Measurements from ENCODE around the gene CRADD. TPM values are rescaled to one million over a fixed set of nuclear protein-coding genes. Genes with fewer than 3 reads are reported as not detected.

The CRADD gene
- total and polyA plus RNA-seq, 2 donors (not counting 1 experiment from before 2014, with no cell fraction given) = 5.8 to 15.1 TPM

GRCh38 chr12:93831374-93831773, 154.2 kb downstream of the CRADD start:
- Histone ChIP-seq H3K4me3 (ENCODE audit: control extremely low read depth in 1 of 5, extremely low read depth in 1 of 5, insufficient read depth in 1 of 5, low read depth in 2 of 5, low read length in 4 of 5) (no peak overlapping the region), H2AFZ (ENCODE audit: insufficient read depth, low read depth, low read length, poor library complexity, severe bottlenecking) (no peak overlapping the region), H3K9ac (ENCODE audit: low read length) (no peak overlapping the region), H3K4me1 (ENCODE audit: control insufficient read depth in 2 of 2, insufficient read depth in 2 of 2, low read length in 2 of 2) (no peaks in the 10 kb centered on the region), H3K27ac (ENCODE audit: low read length in 2 of 2) (no peak overlapping the region), H3K79me2 (ENCODE audit: control insufficient read depth, insufficient read depth, low read length) (no peaks in the 10 kb centered on the region), H3K4me2 (replicated peaks; ENCODE audit: low read depth, low read length, poor library complexity, severe bottlenecking) (no peak overlapping the region), H4K20me1 (ENCODE audit: control insufficient read depth, insufficient read depth, low read length, poor library complexity, severe bottlenecking) (no peaks in the 10 kb centered on the region), H3K36me3 (replicated peaks in 1 of 2; ENCODE audit: control extremely low read depth in 1 of 2, control insufficient read depth in 1 of 2, extremely low read depth in 1 of 2, insufficient read depth in 2 of 2, low read length in 1 of 2) (no peaks in the 10 kb centered on the region), H3K9me3 (ENCODE audit: control extremely low read depth in 1 of 3, control insufficient read depth in 2 of 3, insufficient read depth in 1 of 3, low read length in 2 of 3) (no peaks in the 10 kb centered on the region), H3K27me3 (replicated peaks in 1 of 4; ENCODE audit: control extremely low read depth in 1 of 4, control insufficient read depth in 3 of 4, insufficient read depth in 4 of 4, low read length in 3 of 4) (no peaks in the 10 kb centered on the region)
- ChIA-PET POLR2A (no interaction called here), CTCF (no interaction called here)
- Mint-ChIP-seq H3K4me1 (peaks cover 2% of the 10 kb centered on the region), H3K4me3 (no peak overlapping the region), H3K27me3 (no peaks in the 10 kb centered on the region), H3K27ac (no peak overlapping the region), H3K9me3 (ENCODE audit: insufficient read depth) (no peaks in the 10 kb centered on the region)
- no peak for ATAC-seq (ENCODE audit: low read depth)
- intact Hi-C loops (cut with micrococcal nuclease) = no loop called here
- 100% methylated on average over 5 of the region's 5 CpGs for WGBS (ENCODE audit: insufficient coverage)
- no peak for DNase-seq
- no peak for TF ChIP-seq CTCF (IDR thresholded peaks at IDR 0.05)

GRCh38 chr12:93832131-93832530, 155.0 kb downstream of the CRADD start:
- H2AFZ ChIP-seq (ENCODE audit: insufficient read depth, low read depth, low read length, poor library complexity, severe bottlenecking) = no peak overlapping the region
- CTCF ChIA-PET = no interaction called here
- H3K4me2 ChIP-seq (replicated peaks; ENCODE audit: low read depth, low read length, poor library complexity, severe bottlenecking) = no peak overlapping the region

More at GRCh38 chr12:93832131-93832530, 155.0 kb downstream of the CRADD start:
- H3K9me3 ChIP-seq (ENCODE audit: control extremely low read depth in 1 of 3, control insufficient read depth in 2 of 3, insufficient read depth in 1 of 3, low read length in 2 of 3) = no peaks in the 10 kb centered on the region
- Mint-ChIP-seq H3K4me1 (peaks cover 2% of the 10 kb centered on the region), H3K27ac (no peak overlapping the region), H3K9me3 (ENCODE audit: insufficient read depth) (no peaks in the 10 kb centered on the region), H3K27me3 (no peaks in the 10 kb centered on the region), H3K4me3 (no peak overlapping the region)
- H3K27me3 ChIP-seq (replicated peaks in 1 of 4; ENCODE audit: control extremely low read depth in 1 of 4, control insufficient read depth in 3 of 4, insufficient read depth in 4 of 4, low read length in 3 of 4) = no peaks in the 10 kb centered on the region
- no peak overlapping the region for H3K9ac ChIP-seq (ENCODE audit: low read length)
- H3K27ac ChIP-seq (ENCODE audit: low read length in 2 of 2) = no peak overlapping the region
- ATAC-seq (ENCODE audit: low read depth) = no peak
- DNase-seq = no peak
- WGBS (ENCODE audit: insufficient coverage) = no CpG with 5 or more reads among the region's 2 CpGs
- TF ChIP-seq EZH2 (IDR thresholded peaks at IDR 0.05; ENCODE audit: borderline replicate concordance, insufficient read depth, low read depth, low read length, poor library complexity, severe bottlenecking) = no peak
- no peak for TF ChIP-seq CTCF (IDR thresholded peaks at IDR 0.05)
- intact Hi-C loops (cut with micrococcal nuclease) = no loop called here
- no peaks in the 10 kb centered on the region for H3K36me3 ChIP-seq (replicated peaks in 1 of 2; ENCODE audit: control extremely low read depth in 1 of 2, control insufficient read depth in 1 of 2, extremely low read depth in 1 of 2, insufficient read depth in 2 of 2, low read length in 1 of 2)
- no peaks in the 10 kb centered on the region for H4K20me1 ChIP-seq (ENCODE audit: control insufficient read depth, insufficient read depth, low read length, poor library complexity, severe bottlenecking)
- POLR2A ChIA-PET = no interaction called here
- no peak overlapping the region for H3K4me3 ChIP-seq (ENCODE audit: control extremely low read depth in 1 of 5, extremely low read depth in 1 of 5, insufficient read depth in 1 of 5, low read depth in 2 of 5, low read length in 4 of 5)
- H3K4me1 ChIP-seq (ENCODE audit: control insufficient read depth in 2 of 2, insufficient read depth in 2 of 2, low read length in 2 of 2) = no peaks in the 10 kb centered on the region
- H3K79me2 ChIP-seq (ENCODE audit: control insufficient read depth, insufficient read depth, low read length) = no peaks in the 10 kb centered on the region
